ENCODE results near the gene SP5. TPM values are rescaled to one million over a fixed set of nuclear protein-coding genes. Genes with fewer than 3 reads are reported as not detected.

SP5 gene
- total RNA-seq = under 1 TPM in 2 of 4 donors, not detected in 2; 0.32 to 0.63 TPM

DNA sequence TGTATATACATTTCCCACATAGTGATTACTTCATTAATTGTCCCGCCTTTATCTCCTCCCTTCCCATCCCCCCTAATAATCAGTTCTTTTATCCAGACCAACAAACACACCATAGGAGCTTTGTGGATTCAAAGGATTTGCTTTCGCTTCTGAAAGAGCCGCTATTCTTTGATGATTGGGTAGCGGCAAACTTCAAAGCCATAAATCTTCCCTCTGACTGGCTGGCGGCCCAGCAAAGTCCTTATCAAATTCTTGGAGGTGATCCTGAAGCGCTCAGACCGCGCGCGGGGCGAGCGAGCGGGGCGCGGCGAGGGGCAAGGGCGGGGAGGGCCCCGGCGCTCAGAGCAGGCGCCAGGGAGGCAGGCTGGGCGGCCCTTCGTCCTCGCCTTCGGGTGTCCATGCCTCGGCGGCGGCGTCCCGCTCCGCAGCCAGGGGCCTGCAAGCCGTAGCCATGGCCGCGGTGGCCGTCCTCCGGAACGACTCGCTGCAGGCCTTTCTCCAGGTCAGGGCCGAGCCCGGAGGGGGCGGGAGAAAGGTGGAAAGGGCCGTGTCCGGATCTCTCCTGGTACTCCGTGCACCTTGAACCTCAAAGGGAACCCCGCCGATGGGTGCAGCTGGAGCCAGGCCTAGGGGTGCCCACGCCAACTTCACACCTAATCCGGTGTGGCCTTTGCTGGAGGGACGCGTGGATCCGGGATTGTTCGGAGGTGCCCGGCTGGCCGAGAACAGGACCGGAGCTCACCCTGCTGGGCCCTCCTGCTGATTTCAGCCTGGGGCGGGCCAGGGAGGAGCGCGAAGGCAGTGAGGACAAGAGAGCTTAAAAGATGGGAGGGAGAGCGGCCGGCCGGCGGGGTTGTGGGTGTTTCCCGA is at the start of gene SP5:
Gene SP5 (plus strand): TSS at position 276 of the 870 bp plus-strand sequence. CDS start 176 bp downstream, at position 452.
- WGBS = under 1% methylated on average over 21 of the region's 62 CpGs
- Histone ChIP-seq H3K9me3 (no peaks in the 10 kb centered on the region), H3K4me3 (peak within 1 kb of the TSS; percentile 50 to 67 (median 54)), H3K27ac (replicated peaks in 1 of 4) (peak within 1 kb of the TSS in 2 of 4 donors; percentile 27 to 43), H3K27me3 (peaks cover 11 to 92% (median 57%) of the 10 kb centered on the region in 4 donors), H3K4me1 (peaks cover 36 to 55% (median 53%) of the 10 kb centered on the region in 4 donors), H3K36me3 (no peaks in the 10 kb centered on the region)
- DNase-seq (ENCODE audit: extremely low spot score) = peak; percentile 91
- intact Hi-C loops (cut with DNase I) = loop anchor here (5.0 to 10.0 kb wide), 3 partner anchors 97 to 303 kb away; no protein-coding TSS in a partner anchor
- TF ChIP-seq EP300 (IDR thresholded peaks at IDR 0.05) (no peak), POLR2A (IDR thresholded peaks at IDR 0.05; ENCODE audit: low read depth) (no peak), CTCF (IDR thresholded peaks at IDR 0.05) (no peak), POLR2AphosphoS5 (IDR thresholded peaks at IDR 0.05) (no peak)

GRCh38 chr2:170665743-170666142 is 49.4 kb upstream of the SP5 start:
- no peaks in the 10 kb centered on the region for H3K36me3 ChIP-seq
- no peaks in the 10 kb centered on the region for H3K27me3 ChIP-seq
- no peaks in the 10 kb centered on the region for H3K4me1 ChIP-seq
- no peak for DNase-seq (ENCODE audit: extremely low spot score)
- 66% methylated on average over 5 of the region's 5 CpGs for WGBS
- H3K9me3 ChIP-seq = no peaks in the 10 kb centered on the region
- TF ChIP-seq POLR2AphosphoS5 (IDR thresholded peaks at IDR 0.05) (no peak), EP300 (IDR thresholded peaks at IDR 0.05) (no peak), POLR2A (IDR thresholded peaks at IDR 0.05; ENCODE audit: low read depth) (no peak), CTCF (IDR thresholded peaks at IDR 0.05) (no peak)
- intact Hi-C loops (cut with DNase I) = no loop called here
- no peak overlapping the region for H3K27ac ChIP-seq (replicated peaks in 1 of 4)
- no peak overlapping the region for H3K4me3 ChIP-seq

- Histone ChIP-seq H3K4me1 (no peaks in the 10 kb centered on the region), H3K4me3 (no peak overlapping the region), H3K27me3 (no peaks in the 10 kb centered on the region), H3K27ac (replicated peaks in 1 of 4) (no peak overlapping the region), H3K9me3 (no peaks in the 10 kb centered on the region), H3K36me3 (no peaks in the 10 kb centered on the region)
- no peak for DNase-seq (ENCODE audit: extremely low spot score)
- intact Hi-C loops (cut with DNase I) = no loop called here
- WGBS = 83% methylated on average over 3 of the region's 3 CpGs
- TF ChIP-seq POLR2AphosphoS5 (IDR thresholded peaks at IDR 0.05) = no peak
- no peak for TF ChIP-seq EP300 (IDR thresholded peaks at IDR 0.05)
- TF ChIP-seq POLR2A (IDR thresholded peaks at IDR 0.05; ENCODE audit: low read depth) = no peak
- no peak for TF ChIP-seq CTCF (IDR thresholded peaks at IDR 0.05)
Measured at GRCh38 chr2:170669909-170670308, 45.2 kb upstream of the SP5 start.

DNA sequence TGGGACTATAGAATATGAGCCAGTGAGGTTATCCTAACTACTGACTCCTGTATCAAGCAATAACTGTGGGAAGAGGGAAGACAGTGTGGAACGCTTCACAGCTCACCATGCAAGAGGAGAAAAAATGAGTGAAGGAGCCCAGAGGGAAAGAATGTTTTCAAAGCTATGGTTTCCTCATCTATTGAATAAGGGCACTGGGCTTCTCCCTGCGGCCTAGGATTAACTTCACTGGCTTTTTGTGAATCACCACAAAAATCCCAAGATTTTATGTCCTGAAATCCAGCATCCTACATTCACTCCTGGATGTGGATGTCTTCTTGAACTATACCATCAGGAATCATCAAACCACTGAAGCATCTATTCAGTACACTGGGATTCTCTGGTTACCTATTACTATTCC is 44.5 kb upstream of the SP5 start:
- H3K9me3 ChIP-seq = no peaks in the 10 kb centered on the region
- H3K4me3 ChIP-seq = no peak overlapping the region
- no peaks in the 10 kb centered on the region for H3K27me3 ChIP-seq
- no peaks in the 10 kb centered on the region for H3K36me3 ChIP-seq
- intact Hi-C loops (cut with DNase I) = no loop called here
- TF ChIP-seq POLR2AphosphoS5 (IDR thresholded peaks at IDR 0.05) = no peak
- TF ChIP-seq CTCF (IDR thresholded peaks at IDR 0.05) = no peak
- no peak for TF ChIP-seq POLR2A (IDR thresholded peaks at IDR 0.05; ENCODE audit: low read depth)
- no peak for TF ChIP-seq EP300 (IDR thresholded peaks at IDR 0.05)
- H3K4me1 ChIP-seq = no peaks in the 10 kb centered on the region
- WGBS = 91% methylated on average over 2 of the region's 2 CpGs
- DNase-seq (ENCODE audit: extremely low spot score) = no peak
- H3K27ac ChIP-seq (replicated peaks in 1 of 4) = no peak overlapping the region

All from esophagus muscularis mucosa (tissue), 4 donors.